ENCODE measurements around the gene SUGCT. TPM values are rescaled to one million over a fixed set of nuclear protein-coding genes. Genes with fewer than 3 reads are reported as not detected.

The SUGCT gene
- total RNA-seq, 6 donors from 2014 or later: 1.4 to 3.1 (median 1.7) TPM; not detected in 1

GRCh38 chr7:40760293-40760964 is 625.6 kb downstream of the SUGCT start:
- Histone ChIP-seq H3K9me3 (no peaks in the 10 kb centered on the region), H3K4me3 (no peak overlapping the region), H3K27ac (no peak overlapping the region), H3K36me3 (no peaks in the 10 kb centered on the region), H3K27me3 (no peaks in the 10 kb centered on the region), H3K4me1 (no peaks in the 10 kb centered on the region)
- WGBS, 2 donors: 68 to 76% methylated on average over 5 of the region's 5 CpGs
- DNase-seq (no peak), ATAC-seq (ENCODE audit: low FRiP score in 2 of 2) (no peak)
- TF ChIP-seq POLR2A (IDR thresholded peaks at IDR 0.05): no peak

GRCh38 chr7:40760987-40761386 is 626.2 kb downstream of the SUGCT start:
- TF ChIP-seq CTCF (IDR thresholded peaks at IDR 0.05) (no peak), POLR2AphosphoS5 (IDR thresholded peaks at IDR 0.05) (no peak), POLR2A (IDR thresholded peaks at IDR 0.05) (no peak), EP300 (IDR thresholded peaks at IDR 0.05) (no peak)
- WGBS, 2 donors: 57 to 60% methylated on average over 4 of the region's 4 CpGs
- H3K27me3 ChIP-seq: no peaks in the 10 kb centered on the region
- no peak overlapping the region for H3K27ac ChIP-seq
- no peaks in the 10 kb centered on the region for H3K4me1 ChIP-seq
- DNase-seq (no peak), ATAC-seq (ENCODE audit: low FRiP score in 2 of 2) (no peak)
- no peak overlapping the region for H3K4me3 ChIP-seq
- no peaks in the 10 kb centered on the region for H3K36me3 ChIP-seq
- no peaks in the 10 kb centered on the region for H3K9me3 ChIP-seq

- H3K9me3 ChIP-seq: no peaks in the 10 kb centered on the region
- no peak for TF ChIP-seq CTCF (IDR thresholded peaks at IDR 0.05)
- TF ChIP-seq EP300 (IDR thresholded peaks at IDR 0.05): no peak
- no peak for TF ChIP-seq POLR2A (IDR thresholded peaks at IDR 0.05)
- no peak for TF ChIP-seq POLR2AphosphoS5 (IDR thresholded peaks at IDR 0.05)
- H3K4me3 ChIP-seq: no peak overlapping the region
- no peak overlapping the region for H3K27ac ChIP-seq
- no peaks in the 10 kb centered on the region for H3K27me3 ChIP-seq
- DNase-seq (peak in 1 of 2 donors; percentile 1), ATAC-seq (ENCODE audit: low FRiP score in 2 of 2) (no peak)
- no peaks in the 10 kb centered on the region for H3K36me3 ChIP-seq
- H3K4me1 ChIP-seq: no peaks in the 10 kb centered on the region
- WGBS, 2 donors: 75 to 77% methylated on average over 14 of the region's 14 CpGs
Observed at GRCh38 chr7:40761762-40762560, 627.2 kb downstream of the SUGCT start.

GRCh38 chr7:40763319-40764287 is 628.8 kb downstream of the SUGCT start:
- Histone ChIP-seq H3K27ac (no peak overlapping the region), H3K9me3 (no peaks in the 10 kb centered on the region), H3K4me1 (no peaks in the 10 kb centered on the region), H3K36me3 (no peaks in the 10 kb centered on the region), H3K4me3 (no peak overlapping the region), H3K27me3 (no peaks in the 10 kb centered on the region)
- TF ChIP-seq POLR2A (IDR thresholded peaks at IDR 0.05): no peak
- TF ChIP-seq POLR2AphosphoS5 (IDR thresholded peaks at IDR 0.05): no peak
- TF ChIP-seq EP300 (IDR thresholded peaks at IDR 0.05): no peak
- no peak for TF ChIP-seq CTCF (IDR thresholded peaks at IDR 0.05)
- ATAC-seq (ENCODE audit: low FRiP score in 2 of 2): no peak
- 64 to 81% methylated on average over 9 of the region's 9 CpGs for WGBS, 2 donors
- DNase-seq: no peak

GRCh38 chr7:40765639-40766038 is 630.8 kb downstream of the SUGCT start:
- TF ChIP-seq EP300 (IDR thresholded peaks at IDR 0.05): no peak
- no peak for TF ChIP-seq CTCF (IDR thresholded peaks at IDR 0.05)
- no peak for TF ChIP-seq POLR2AphosphoS5 (IDR thresholded peaks at IDR 0.05)
- TF ChIP-seq POLR2A (IDR thresholded peaks at IDR 0.05): no peak
- ATAC-seq (ENCODE audit: low FRiP score in 2 of 2): no peak
- no peaks in the 10 kb centered on the region for H3K36me3 ChIP-seq
- no peak overlapping the region for H3K4me3 ChIP-seq
- H3K9me3 ChIP-seq: no peaks in the 10 kb centered on the region
- WGBS, 2 donors: 58 to 69% methylated on average over 3 of the region's 3 CpGs
- H3K27ac ChIP-seq: no peak overlapping the region
- no peaks in the 10 kb centered on the region for H3K4me1 ChIP-seq
- DNase-seq: no peak
- H3K27me3 ChIP-seq: no peaks in the 10 kb centered on the region
